Stimulated activated CD8-positive, alpha-beta memory T cell treated with anti-CD3 and anti-CD28 coated beads, Interleukin-15, amount 100 ng/mL, for 4 hours (primary cell): ENCODE results near the gene MCF2L2.

Source experiments
- DNase-seq, 2 donors: peaks; one replicate each; pipeline ENCODE4 v3.0.0-alpha.2; 2020; ENCODE audit warnings: low read depth in 2 of 2

The MCF2L2 gene

DNA sequence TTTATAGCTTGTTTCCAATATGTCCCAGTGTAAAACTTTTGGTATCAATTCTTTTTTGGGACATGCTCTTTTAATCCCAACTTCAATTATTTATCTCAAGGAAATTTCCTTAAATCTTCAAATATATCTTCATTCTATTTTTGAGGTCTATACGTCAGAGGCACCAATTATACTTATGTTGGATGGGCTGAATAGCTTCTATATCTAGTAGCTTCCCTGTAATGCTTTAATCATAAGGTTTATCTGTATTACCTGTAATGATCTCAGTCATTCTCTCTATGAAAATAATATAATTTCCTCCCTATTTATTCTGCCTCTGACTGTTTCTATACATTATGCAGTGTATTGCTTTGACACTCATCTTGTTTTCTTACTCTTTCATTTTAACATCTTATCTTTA is 299.2 kb downstream of the MCF2L2 start:
- DNase-seq = no peak

DNA sequence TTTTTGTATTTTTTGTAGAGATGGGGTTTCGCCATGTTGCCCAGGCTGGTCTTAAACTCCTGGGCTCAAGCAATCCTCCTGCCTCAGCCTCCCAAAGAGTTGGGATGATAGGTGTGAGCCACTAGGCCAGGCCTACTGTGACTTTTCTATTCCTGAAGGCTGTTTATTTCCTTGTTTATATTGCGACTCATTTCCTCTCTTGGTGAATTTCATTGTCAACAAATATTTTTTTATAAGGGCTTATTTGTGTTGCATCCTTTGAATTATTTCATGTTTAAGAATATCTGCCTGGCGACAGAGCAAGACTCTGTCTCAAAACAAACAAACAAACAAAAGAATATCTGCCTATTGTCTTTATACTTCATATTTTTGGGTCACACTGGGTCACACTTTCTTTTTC is 299.7 kb downstream of the MCF2L2 start:
- DNase-seq = no peak
